DOHH2 (cell line): ENCODE measurements around the gene GFY.

Experiments
- H3F3A ChIP-seq: fragments of 200-600 bp; sonication (generic), shearing (Covaris generic); 2 replicates; pipeline ENCODE4 v1.6.0; 2016; ENCODE audit warnings: antibody characterized with exemption, mild to moderate bottlenecking; ENCODE audit not compliant: control insufficient read depth, insufficient read depth
- H3K27ac ChIP-seq: fragments of 200-600 bp; sonication (generic); 2 replicates; pipeline ENCODE4 v1.5.1; 2014; ENCODE audit warnings: low read depth, mild to moderate bottlenecking, low read length, moderate library complexity
- H3K27me3 ChIP-seq: fragments of 200-600 bp; sonication (generic); 2 replicates; pipeline ENCODE4 v1.6.1; 2014; ENCODE audit warnings: mild to moderate bottlenecking, low read length, mixed read lengths; ENCODE audit not compliant: control insufficient read depth
- H3K36me3 ChIP-seq: fragments of 200-600 bp; sonication (generic); 2 replicates; pipeline ENCODE4 v1.6.1; 2014; ENCODE audit warnings: mild to moderate bottlenecking, low read length, moderate library complexity, mixed read lengths; ENCODE audit not compliant: control insufficient read depth
- H3K4me1 ChIP-seq: fragments of 200-600 bp; sonication (generic); 2 replicates; pipeline ENCODE4 v1.6.1; 2014; ENCODE audit warnings: mild to moderate bottlenecking, low read length, mixed read lengths; ENCODE audit not compliant: control insufficient read depth
- H3K4me2 ChIP-seq: fragments of 200-600 bp; sonication (generic); 2 replicates; pipeline ENCODE4 v1.6.0; 2014; ENCODE audit warnings: mild to moderate bottlenecking, low read length, moderate library complexity
- H3K4me3 ChIP-seq: fragments of 200-600 bp; sonication (generic); 2 replicates; pipeline ENCODE4 v1.5.1; 2014; ENCODE audit warnings: mild to moderate bottlenecking, low read length, mixed read lengths
- H3K79me2 ChIP-seq: fragments of 200-600 bp; sonication (generic); 2 replicates; pipeline ENCODE4 v1.6.1; 2014; ENCODE audit warnings: mild to moderate bottlenecking, low read length, mixed read lengths; ENCODE audit not compliant: control insufficient read depth
- H3K9me2 ChIP-seq: fragments of 200-600 bp; sonication (generic); replicated peaks from 2 replicates; pipeline ENCODE4 v1.6.1; 2014; ENCODE audit warnings: mild to moderate bottlenecking, low read length, mixed read lengths; ENCODE audit not compliant: control insufficient read depth
- H3K9me3 ChIP-seq: fragments of 200-600 bp; sonication (generic); 2 replicates; pipeline ENCODE4 v1.6.1; 2014; ENCODE audit warnings: antibody characterized with exemption, low read length, mixed read lengths; ENCODE audit not compliant: control insufficient read depth, insufficient read depth
- H4K20me1 ChIP-seq: fragments of 200-600 bp; sonication (generic); 2 replicates; pipeline ENCODE4 v1.6.0; 2014; ENCODE audit warnings: low read depth, mild to moderate bottlenecking, antibody characterized with exemption, low read length, moderate library complexity; ENCODE audit not compliant: control insufficient read depth, insufficient read depth
- CTCF ChIP-seq: fragments of 200-600 bp; sonication (generic); IDR thresholded peaks from one replicate; pipeline ENCODE4 v1.5.1; 2014; ENCODE audit warnings: antibody characterized with exemption, mild to moderate bottlenecking, low read depth, low read length; ENCODE audit not compliant: poor library complexity, severe bottlenecking
- EZH2phosphoT487 ChIP-seq: fragments of 200-600 bp; sonication (generic); IDR thresholded peaks from 2 replicates; pipeline ENCODE4 v1.6.1; 2017; ENCODE audit warnings: borderline replicate concordance, mild to moderate bottlenecking, antibody characterized with exemption, low read length, moderate library complexity, mixed read lengths

The GFY gene

DNA sequence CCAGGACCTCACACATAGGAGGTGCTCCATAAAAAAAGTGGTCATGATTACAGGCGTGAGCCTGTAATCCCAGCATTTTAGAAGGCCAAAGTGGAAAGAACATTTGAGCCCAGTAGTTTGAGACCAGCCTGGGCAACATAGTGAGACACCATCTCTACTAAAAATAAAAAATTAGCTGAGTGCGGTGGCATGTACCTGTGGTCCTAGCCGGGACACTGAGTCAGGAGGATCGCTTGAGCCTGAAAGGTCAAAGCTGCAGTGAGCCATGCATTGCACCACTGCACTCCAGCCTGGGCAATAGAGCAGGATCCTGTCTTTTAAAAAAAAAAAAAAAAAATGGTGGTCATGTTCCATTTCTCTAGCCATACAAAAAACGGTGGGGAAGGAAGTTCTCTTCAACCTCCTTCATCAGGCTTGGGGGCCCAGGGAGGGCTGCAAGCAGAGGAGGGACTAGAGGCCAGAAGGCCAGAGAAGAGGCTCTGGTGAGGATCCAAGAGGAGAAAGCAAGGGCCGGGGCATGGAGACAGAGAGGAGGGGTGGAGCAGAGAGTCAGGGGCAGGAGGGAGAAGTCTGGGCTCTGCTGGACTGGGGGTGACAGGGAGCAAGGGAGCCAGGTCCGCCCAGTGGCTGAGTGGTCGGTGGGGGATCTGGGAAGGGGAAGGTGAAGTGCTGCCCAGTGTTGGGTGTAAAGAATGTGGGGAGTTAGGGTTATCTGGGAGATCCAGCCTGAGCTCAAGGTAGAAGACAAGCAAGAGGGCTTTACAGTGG, 28.3 kb upstream of the GFY start:
- no peaks in the 10 kb centered on the region for H3F3A ChIP-seq
- no peaks in the 10 kb centered on the region for H3K79me2 ChIP-seq
- H3K9me3 ChIP-seq = no peaks in the 10 kb centered on the region
- H3K36me3 ChIP-seq = no peaks in the 10 kb centered on the region
- no peak for TF ChIP-seq CTCF
- TF ChIP-seq EZH2phosphoT487 = no peak
- H3K4me2 ChIP-seq = no peak overlapping the region
- no peaks in the 10 kb centered on the region for H4K20me1 ChIP-seq
- no peak overlapping the region for H3K4me3 ChIP-seq
- H3K27me3 ChIP-seq = no peaks in the 10 kb centered on the region
- H3K9me2 ChIP-seq = no peaks in the 10 kb centered on the region
- peaks cover 15% of the 10 kb centered on the region for H3K4me1 ChIP-seq
- H3K27ac ChIP-seq = no peak overlapping the region

DNA sequence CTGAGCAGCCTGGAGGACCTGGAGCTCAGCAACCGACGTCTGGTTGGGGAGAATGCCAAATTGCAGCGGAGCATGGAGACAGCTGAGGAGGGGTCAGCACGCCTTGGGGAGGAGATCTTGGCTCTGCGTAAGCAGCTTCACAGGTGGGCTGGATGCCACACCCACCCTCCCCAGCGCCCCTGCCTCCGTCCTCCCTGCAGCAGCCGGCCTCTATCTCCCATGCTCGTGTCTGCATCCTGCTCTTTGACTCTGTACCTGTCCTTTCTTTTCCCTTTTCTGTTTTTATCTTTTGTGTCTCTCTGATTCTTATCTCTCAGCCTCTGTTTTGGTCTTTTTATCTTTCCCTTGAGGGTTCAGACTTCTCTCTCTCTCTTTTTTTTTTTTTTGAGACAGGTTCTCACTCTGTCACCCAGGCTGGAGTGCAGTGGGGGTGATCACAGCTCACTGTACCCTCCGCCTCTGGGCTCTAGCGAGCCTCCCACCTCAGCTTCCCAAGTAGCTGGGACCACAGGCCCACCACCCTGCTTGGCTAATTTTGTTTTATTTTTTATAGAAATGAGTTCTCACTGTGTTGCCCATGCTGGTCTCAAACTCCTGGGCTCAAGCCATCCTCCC, 27.1 kb upstream of the GFY start:
- Histone ChIP-seq H3K27ac (no peak overlapping the region), H3K9me3 (no peaks in the 10 kb centered on the region), H4K20me1 (no peaks in the 10 kb centered on the region), H3K27me3 (no peaks in the 10 kb centered on the region), H3K4me3 (no peak overlapping the region), H3K36me3 (no peaks in the 10 kb centered on the region), H3K4me1 (peaks cover 17% of the 10 kb centered on the region), H3K4me2 (no peak overlapping the region), H3F3A (peaks cover 2% of the 10 kb centered on the region; the same call in 1 of the 2 replicates), H3K9me2 (no peaks in the 10 kb centered on the region), H3K79me2 (no peaks in the 10 kb centered on the region)
- TF ChIP-seq CTCF (no peak), EZH2phosphoT487 (no peak)

DNA sequence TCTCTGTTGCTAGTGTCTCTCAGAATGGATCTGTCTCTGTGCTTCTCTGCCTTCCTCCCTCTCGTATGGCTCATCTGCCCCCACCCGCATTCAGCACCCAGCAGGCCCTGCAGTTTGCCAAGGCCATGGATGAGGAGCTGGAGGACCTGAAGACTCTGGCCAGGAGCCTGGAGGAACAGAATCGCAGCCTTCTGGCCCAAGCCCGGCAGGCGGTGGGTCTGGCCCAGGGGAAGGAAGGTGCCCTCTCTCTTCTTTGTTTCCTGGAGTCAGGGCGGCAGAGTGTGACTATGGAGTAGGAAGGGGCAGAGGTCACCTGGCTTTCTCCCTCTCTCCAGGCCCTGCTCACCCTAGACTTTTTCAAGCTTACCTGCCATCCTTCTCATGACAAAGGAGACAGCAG, 26.3 kb upstream of the GFY start:
- TF ChIP-seq CTCF = no peak
- no peak for TF ChIP-seq EZH2phosphoT487
- Histone ChIP-seq H3F3A (peaks cover 5% of the 10 kb centered on the region), H3K36me3 (no peaks in the 10 kb centered on the region), H3K4me1 (peaks cover 17% of the 10 kb centered on the region), H3K4me2 (no peak overlapping the region), H3K9me2 (no peaks in the 10 kb centered on the region), H4K20me1 (no peaks in the 10 kb centered on the region), H3K79me2 (no peaks in the 10 kb centered on the region), H3K9me3 (no peaks in the 10 kb centered on the region), H3K27me3 (no peaks in the 10 kb centered on the region), H3K27ac (no peak overlapping the region), H3K4me3 (no peak overlapping the region)
